NB4 (cell line): ENCODE data around the gene REG1B.
"Not testable (repeated sequence)": the region's sequence is repeated elsewhere in the genome, so short reads cannot be mapped to it uniquely, and the experiment has no call there.

Source experiments
- CTCF ChIP-seq: IDR thresholded peaks from one replicate; pipeline ENCODE4 v1.5.1; 2012; ENCODE audit warnings: low read depth, low read length
- MAX ChIP-seq: IDR thresholded peaks from 2 replicates; pipeline ENCODE4 v1.6.1; 2011; ENCODE audit warnings: low read depth, low read length
- MYC ChIP-seq: IDR thresholded peaks from 2 replicates; pipeline ENCODE4 v1.6.1; 2011; ENCODE audit warnings: low read depth, low read length
- POLR2A ChIP-seq: IDR thresholded peaks from 2 replicates; pipeline ENCODE4 v1.6.1; 2011; ENCODE audit warnings: mild to moderate bottlenecking; ENCODE audit not compliant: insufficient read length; ENCODE audit errors: extremely low read depth

GRCh38 chr2:79054769-79055168 is 33.0 kb downstream of the REG1B start:
- TF ChIP-seq POLR2A, CTCF, MYC, MAX: not testable (repeated sequence)
